HepG2 (cell line): ENCODE results near the gene CST3. TPM values are rescaled to one million over a fixed set of nuclear protein-coding genes. Genes with fewer than 3 reads are reported as not detected.

Experiments used
- ADNP ChIP-seq: sonication (generic); formaldehyde crosslinking; IDR thresholded peaks from 2 replicates; pipeline ENCODE4 v1.4.0; 2020; ENCODE audit warnings: missing genetic modification reagents
- ATF4 ChIP-seq, 2 experiments: fragments of 450-650 bp in 1 of 2; sonication (generic) in 1 of 2; formaldehyde crosslinking; IDR thresholded peaks; 2 replicates each; pipeline versions ENCODE4 v1.5.0 to v1.8.0; 2020 to 2022; ENCODE audit warnings: mild to moderate bottlenecking in 1 of 2, missing genetic modification reagents in 1 of 2
- CREB1 ChIP-seq, 2 experiments: fragments of 450-650 bp in 1 of 2; IDR thresholded peaks; 2 replicates each; pipeline ENCODE4 v1.6.1; 2016 to 2017; ENCODE audit warnings: control low read depth in 1 of 2, mild to moderate bottlenecking in 1 of 2, missing compliant biosample characterization in 1 of 2, missing genetic modification characterization in 1 of 2
- FOXP4 ChIP-seq: sonication (generic); formaldehyde crosslinking; IDR thresholded peaks from 2 replicates; pipeline ENCODE4 v1.4.0; 2020; ENCODE audit warnings: missing genetic modification reagents
- HDAC2 ChIP-seq: sonication (generic); formaldehyde crosslinking; IDR thresholded peaks from 2 replicates; pipeline ENCODE4 v1.4.0; 2020; ENCODE audit warnings: missing genetic modification reagents
- HMG20A ChIP-seq: IDR thresholded peaks from 2 replicates; pipeline ENCODE4 v1.6.1; 2016; ENCODE audit warnings: borderline replicate concordance
- HOMEZ ChIP-seq: IDR thresholded peaks from 2 replicates; pipeline ENCODE4 v1.6.1; 2016; ENCODE audit warnings: low read depth
- HOXD1 ChIP-seq: sonication (generic); formaldehyde crosslinking; IDR thresholded peaks from 2 replicates; pipeline ENCODE4 v1.5.0; 2020; ENCODE audit warnings: missing genetic modification reagents
- IRF2 ChIP-seq: IDR thresholded peaks from 2 replicates; pipeline ENCODE4 v1.6.1; 2018; ENCODE audit warnings: missing genetic modification reagents, missing compliant biosample characterization
- KDM1A ChIP-seq: IDR thresholded peaks from 2 replicates; pipeline ENCODE4 v1.6.1; 2016; ENCODE audit warnings: missing compliant biosample characterization
- MTA3 ChIP-seq: sonication (generic); formaldehyde crosslinking; IDR thresholded peaks from 2 replicates; pipeline ENCODE4 v1.4.0; 2020; ENCODE audit warnings: missing genetic modification reagents
- NCOA2 ChIP-seq: sonication (generic); formaldehyde crosslinking; IDR thresholded peaks from 2 replicates; pipeline ENCODE4 v1.8.0; 2022; ENCODE audit warnings: inconsistent platforms
- NR2F6 ChIP-seq, 2 experiments: IDR thresholded peaks; 2 replicates each; pipeline ENCODE4 v1.6.1; 2016; ENCODE audit warnings: antibody characterized with exemption in 1 of 2, mild to moderate bottlenecking in 1 of 2
- RBM39 ChIP-seq: fragments of 200-400 bp; formaldehyde crosslinking; IDR thresholded peaks from one replicate; pipeline ENCODE4 v1.6.1; 2018; ENCODE audit warnings: antibody characterized with exemption, mild to moderate bottlenecking, low read depth, low read length; ENCODE audit not compliant: poor library complexity, severe bottlenecking
- SIX1 ChIP-seq: sonication (generic); formaldehyde crosslinking; IDR thresholded peaks from 2 replicates; pipeline ENCODE4 v1.4.0; 2020; ENCODE audit warnings: missing genetic modification reagents, borderline replicate concordance
- SKIL ChIP-seq: sonication (generic); formaldehyde crosslinking; IDR thresholded peaks from 2 replicates; pipeline ENCODE4 v1.8.0; 2022; ENCODE audit warnings: missing genetic modification reagents, mild to moderate bottlenecking, moderate library complexity, borderline replicate concordance
- SOX6 ChIP-seq, 2 experiments: fragments of 450-650 bp in 1 of 2; sonication (generic) in 1 of 2; formaldehyde crosslinking in 1 of 2; IDR thresholded peaks; 2 replicates each; pipeline versions ENCODE4 v1.4.0 to v1.6.1; 2017 to 2020; ENCODE audit warnings: antibody characterized with exemption in 1 of 2, mild to moderate bottlenecking in 1 of 2, missing genetic modification reagents in 1 of 2
- YY1 ChIP-seq: IDR thresholded peaks from 2 replicates; pipeline ENCODE4 v1.6.1; 2011; ENCODE audit warnings: low read length, low read depth, moderate library complexity, mild to moderate bottlenecking; ENCODE audit not compliant: insufficient read depth, insufficient replicate concordance
- ZNF737 ChIP-seq: sonication (generic); formaldehyde crosslinking; IDR thresholded peaks from 2 replicates; pipeline ENCODE4 v1.5.0; 2020; ENCODE audit warnings: missing genetic modification reagents, mild to moderate bottlenecking, borderline replicate concordance
- ZNF784 ChIP-seq: sonication (generic); formaldehyde crosslinking; IDR thresholded peaks from 2 replicates; pipeline ENCODE4 v1.5.1; 2020; ENCODE audit warnings: missing genetic modification reagents, mild to moderate bottlenecking, borderline replicate concordance
- polyA plus RNA-seq, 8 experiments: library from polyadenylated mRNA; depleted of rRNA in 3 of 8; stranded (reverse) in 7 of 8; unstranded in 1 of 8; fragments of >200 nt; fragmentation: Illumina TruSeq in 4 of 8; extraction: Trizol in 4 of 8; gene quantifications; 2 replicates each; pipeline versions ENCODE4 v1.2.1 to v1.2.3, GENCODE V29; 2011 to 2016; ENCODE audit warnings: low read depth in 4 of 8, missing spikeins in 1 of 8, mixed read lengths in 1 of 8; ENCODE audit not compliant: insufficient read depth in 1 of 8
- total RNA-seq, 5 experiments: library from RNA; depleted of rRNA; stranded (reverse); fragments of >200 nt; fragmentation: Illumina TruSeq; extraction: Trizol; gene quantifications; 2 replicates each; pipeline ENCODE4 v1.2.3, GENCODE V29; 2016; ENCODE audit warnings: low read depth in 1 of 5

Gene CST3
- total and polyA plus RNA-seq, 2 of the 13 experiments (the other 11 are each of a cell fraction or from before 2014, with no cell fraction given), result 690 to 1,005 TPM

GRCh38 chr20:23649830-23650417 is 12.2 kb upstream of the CST3 start (continued):
- peak; percentile 39; the same call in 1 of the 2 replicates for TF ChIP-seq SKIL (CRISPR knock-in tag)
- TF ChIP-seq FOXP4 (CRISPR knock-in tag), result peak; percentile 43; the same call in 1 of the 2 replicates
- peak; percentile 68 for TF ChIP-seq HMG20A (CRISPR knock-in tag)
- 0 out of 2 replicates have a peak, but pooled peaks have one; percentile 27 for TF ChIP-seq NR2F6 (IDR thresholded peaks at IDR 0.05)
- no peak for TF ChIP-seq NR2F6 (CRISPR knock-in tag; IDR thresholded peaks at IDR 0.05)
- peak in 1 of 2 experiments; percentile 80; a peak in 2 of 4 replicates for TF ChIP-seq ATF4 (CRISPR knock-in tag; IDR thresholded peaks at IDR 0.05)
- peak; percentile 42 for TF ChIP-seq KDM1A
- TF ChIP-seq SIX1 (CRISPR knock-in tag), result 0 out of 2 replicates have a peak, but pooled peaks have one; percentile 10
- TF ChIP-seq HOXD1, result no peak
- TF ChIP-seq ZNF784, result no peak
- TF ChIP-seq SOX6 (IDR thresholded peaks at IDR 0.05), result no peak
- peak; percentile 86 for TF ChIP-seq SOX6 (CRISPR knock-in tag; IDR thresholded peaks at IDR 0.05)
- no peak for TF ChIP-seq RBM39
- TF ChIP-seq NCOA2 (CRISPR knock-in tag), result peak; percentile 78
- TF ChIP-seq ADNP (CRISPR knock-in tag), result peak; percentile 82
- TF ChIP-seq YY1, result no peak
- TF ChIP-seq HOMEZ (CRISPR knock-in tag), result no peak
- TF ChIP-seq ZNF737, result no peak
- no peak for TF ChIP-seq CREB1 (IDR thresholded peaks at IDR 0.05)
- peak; percentile 18; the same call in 1 of the 2 replicates for TF ChIP-seq CREB1 (CRISPR knock-in tag; IDR thresholded peaks at IDR 0.05)
- TF ChIP-seq IRF2 (CRISPR knock-in tag), result peak; percentile 63; the same call in 1 of the 2 replicates
- no peak for TF ChIP-seq MTA3 (CRISPR knock-in tag)
- TF ChIP-seq HDAC2 (CRISPR knock-in tag), result peak; percentile 66; the same call in 1 of the 2 replicates
